Hepatic stellate cell (primary cell): Measurements from ENCODE around the gene NXPE1.
"Not testable (repeated sequence)": the region's sequence is repeated elsewhere in the genome, so short reads cannot be mapped to it uniquely, and the experiment has no call there.

ENCODE experiments used
- DNase-seq: peaks from one replicate; pipeline ENCODE4 v3.0.0; 2011; ENCODE audit warnings: low spot score

NXPE1 gene

GRCh38 chr11:114559425-114560310 lies at the start of gene NXPE1:
Gene NXPE1 (minus strand): TSS chr11:114559881. CDS start chr11:114551201, 8,680 bp downstream.
- DNase-seq, result no peak

- DNase-seq, result no peak
Measured at GRCh38 chr11:114609429-114609828, 49.7 kb upstream of the NXPE1 start.

GRCh38 chr11:114608605-114609004 lies 48.9 kb upstream of the NXPE1 start:
- DNase-seq, result not testable (repeated sequence)

GRCh38 chr11:114607753-114608459 lies 48.2 kb upstream of the NXPE1 start:
- DNase-seq, result no peak

- not testable (repeated sequence) for DNase-seq
Measured at GRCh38 chr11:114606802-114607075, 47.1 kb upstream of the NXPE1 start.

GRCh38 chr11:114606003-114606801 lies 46.5 kb upstream of the NXPE1 start:
- DNase-seq, result no peak

GRCh38 chr11:114605370-114605769 lies 45.7 kb upstream of the NXPE1 start:
- DNase-seq, result no peak

GRCh38 chr11:114604886-114605285 lies 45.2 kb upstream of the NXPE1 start:
- no peak for DNase-seq

- DNase-seq, result no peak
Measured at GRCh38 chr11:114604179-114604813, 44.6 kb upstream of the NXPE1 start.

GRCh38 chr11:114603151-114603550 lies 43.5 kb upstream of the NXPE1 start:
- DNase-seq, result not testable (repeated sequence)

- DNase-seq, result no peak
Measured at GRCh38 chr11:114598461-114598860, 38.8 kb upstream of the NXPE1 start.

GRCh38 chr11:114596175-114596919 lies 36.7 kb upstream of the NXPE1 start:
- no peak for DNase-seq

- DNase-seq, result no peak
Measured at GRCh38 chr11:114595571-114595970, 35.9 kb upstream of the NXPE1 start, which contains the start of gene NXPE4. Gene NXPE4 (minus strand): TSS chr11:114595786. CDS start chr11:114594759, 1,027 bp downstream.

GRCh38 chr11:114594703-114595102 lies 35.0 kb upstream of the NXPE1 start:
- no peak for DNase-seq

- no peak for DNase-seq
Measured at GRCh38 chr11:114587398-114587953, 27.8 kb upstream of the NXPE1 start.

- no peak for DNase-seq
Measured at GRCh38 chr11:114586797-114587196, 27.1 kb upstream of the NXPE1 start.

GRCh38 chr11:114571712-114572111 lies 12.0 kb upstream of the NXPE1 start:
- DNase-seq, result no peak

GRCh38 chr11:114569801-114570200 lies 10.1 kb upstream of the NXPE1 start:
- DNase-seq, result no peak

- DNase-seq, result no peak
Measured at GRCh38 chr11:114566276-114566675, 6.6 kb upstream of the NXPE1 start.

GRCh38 chr11:114564831-114565230 lies 5.2 kb upstream of the NXPE1 start:
- DNase-seq, result no peak

- DNase-seq, result no peak
Measured at GRCh38 chr11:114563077-114563476, 3.4 kb upstream of the NXPE1 start.
